HG02970 (cell line): ENCODE measurements around the gene RHOV.

ENCODE experiments used
- ATAC-seq: cut with Tn5 transposase; IDR thresholded peaks from one replicate; pipeline ENCODE4 v1.9.1; 2021; ENCODE audit warnings: mild to moderate bottlenecking, moderate library complexity, moderate number of reproducible peaks; ENCODE audit not compliant: unreplicated experiment, low FRiP score

Gene RHOV

DNA sequence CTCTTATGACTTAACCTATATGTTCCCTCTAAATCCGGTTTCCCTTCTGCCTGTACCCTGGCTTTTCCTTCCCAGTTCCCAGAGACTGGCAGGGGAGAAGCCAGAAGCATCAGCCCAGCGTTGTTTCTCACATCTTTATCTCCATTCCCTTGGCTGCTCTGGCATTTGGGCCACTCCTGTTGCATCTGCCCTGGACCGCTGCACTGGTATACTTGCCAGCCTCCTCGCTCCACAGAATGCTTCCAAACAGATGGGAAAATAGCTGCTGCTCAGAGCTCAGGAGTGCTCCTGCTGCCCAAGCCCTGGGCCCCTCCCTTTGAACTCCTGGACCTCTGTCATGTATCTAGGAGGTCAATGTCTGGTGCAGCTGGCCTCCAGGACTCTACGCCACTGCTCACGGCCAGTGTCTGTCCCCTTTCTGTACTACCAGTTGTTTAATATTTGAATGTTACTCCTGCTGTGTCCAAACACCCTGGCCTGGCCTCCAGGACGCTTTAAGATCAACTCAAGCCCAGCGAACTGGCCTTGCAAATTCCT is 23.4 kb downstream of the RHOV start:
- no peak for ATAC-seq

DNA sequence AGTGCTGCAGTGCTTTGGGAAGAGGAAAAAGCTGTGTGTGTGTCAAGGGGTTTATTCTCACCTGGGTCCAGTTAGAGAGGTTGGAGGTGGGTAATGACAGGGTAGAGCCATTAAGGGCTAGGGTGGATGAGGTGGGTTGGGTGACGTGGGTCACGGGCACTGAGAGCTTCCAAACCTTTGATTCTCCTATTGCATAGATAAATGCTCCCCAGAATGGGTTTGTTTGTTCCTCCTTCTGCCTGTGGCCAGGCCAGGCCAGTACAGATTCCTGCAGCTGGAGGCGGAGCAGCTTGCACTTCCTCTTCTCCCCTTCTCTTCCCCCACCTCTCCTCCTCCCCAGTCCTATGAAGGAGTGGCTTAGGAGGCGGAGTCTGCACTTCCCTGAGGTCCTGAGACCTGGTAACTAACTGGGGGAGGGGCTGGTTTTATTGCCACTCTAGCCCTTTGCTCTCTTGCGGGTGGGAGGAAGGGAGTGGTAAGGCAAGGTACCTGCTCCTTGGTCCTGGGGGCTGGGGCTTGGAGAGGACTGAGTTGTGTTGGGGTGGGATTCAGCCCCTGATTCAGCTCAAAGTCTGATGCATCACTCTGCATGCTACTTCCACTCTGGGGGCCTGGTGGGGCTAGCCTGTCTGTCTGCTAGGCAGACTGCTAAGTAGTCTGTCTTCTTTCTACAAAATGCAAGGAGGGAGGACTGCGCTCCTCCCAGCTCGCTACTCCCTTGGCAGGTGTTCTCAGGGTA is 26.6 kb downstream of the RHOV start:
- ATAC-seq: no peak

DNA sequence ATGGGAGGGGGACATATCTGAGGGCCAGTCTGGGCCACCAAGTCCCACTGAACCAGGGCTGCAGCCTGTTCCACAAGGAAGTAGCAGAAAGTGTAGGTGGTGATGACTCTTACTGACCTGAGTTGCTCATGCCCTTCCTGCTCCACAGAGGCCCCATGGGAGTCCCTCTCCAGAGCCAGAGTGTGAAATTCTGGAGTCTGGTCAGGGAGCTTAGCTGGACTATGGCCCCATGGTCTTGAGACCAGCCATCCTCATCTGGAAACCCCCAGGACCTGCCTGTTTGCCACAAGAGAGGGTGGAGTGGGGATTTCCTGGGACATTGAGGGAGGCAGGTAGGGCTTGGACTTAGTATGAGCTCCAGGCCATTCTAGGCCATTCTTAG is 27.2 kb downstream of the RHOV start:
- no peak for ATAC-seq

DNA sequence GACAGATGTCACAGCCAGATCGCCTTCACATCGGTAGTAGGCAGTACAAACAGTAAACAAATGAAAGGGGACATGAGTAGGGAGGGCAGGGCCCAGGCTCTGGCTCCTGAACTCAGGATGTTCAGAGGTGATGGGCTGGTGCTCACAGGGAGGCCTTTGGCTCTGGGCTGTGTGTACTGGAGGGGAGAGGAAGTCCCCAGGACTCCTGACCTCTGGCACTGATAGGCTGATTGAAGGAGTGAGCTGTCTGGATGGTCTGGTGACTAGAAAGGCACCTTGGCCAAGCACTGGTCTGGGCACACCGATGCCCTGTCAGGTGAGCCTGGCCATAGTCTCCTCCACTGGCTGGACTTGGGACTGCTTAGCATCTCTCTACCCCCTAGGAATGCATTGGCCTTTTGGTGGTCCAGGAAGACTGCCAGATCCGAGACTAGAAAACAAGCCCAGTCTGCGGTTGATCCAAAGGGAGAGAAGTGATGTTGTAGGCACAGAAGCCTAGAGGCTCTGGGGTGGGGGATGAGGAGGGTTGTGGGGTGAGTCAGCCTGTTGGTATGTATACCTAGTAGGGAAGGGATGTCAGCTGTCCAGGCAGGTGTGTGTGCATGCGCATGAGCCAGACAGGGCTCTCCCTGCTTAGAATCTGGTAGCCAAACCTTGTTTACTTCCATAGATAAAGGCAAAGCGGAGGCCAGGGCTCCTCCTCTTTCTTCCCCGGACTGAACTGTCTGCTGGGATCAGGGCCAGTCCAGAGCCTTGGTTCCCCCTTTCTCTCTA is 28.3 kb downstream of the RHOV start:
- ATAC-seq: no peak

DNA sequence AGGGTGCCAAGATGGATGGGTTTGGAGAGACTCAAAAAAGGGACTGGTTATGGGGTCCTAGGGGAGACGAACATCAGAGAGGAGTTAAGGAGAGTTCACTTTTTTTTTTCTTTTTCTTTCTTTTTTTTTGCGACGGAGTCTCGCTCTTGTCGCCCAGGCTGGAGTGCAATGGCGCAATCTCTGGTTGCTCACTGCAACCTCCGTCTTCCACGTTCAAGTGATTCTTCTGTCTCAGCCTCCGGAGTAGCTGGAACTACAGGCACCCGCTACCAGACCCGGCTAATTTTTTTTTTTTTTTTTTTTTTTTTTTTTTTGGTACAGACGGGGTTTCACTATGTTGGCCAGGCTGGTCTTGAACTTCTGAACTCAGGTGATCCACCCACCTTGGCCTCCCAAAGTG is 29.0 kb downstream of the RHOV start:
- no peak for ATAC-seq

DNA sequence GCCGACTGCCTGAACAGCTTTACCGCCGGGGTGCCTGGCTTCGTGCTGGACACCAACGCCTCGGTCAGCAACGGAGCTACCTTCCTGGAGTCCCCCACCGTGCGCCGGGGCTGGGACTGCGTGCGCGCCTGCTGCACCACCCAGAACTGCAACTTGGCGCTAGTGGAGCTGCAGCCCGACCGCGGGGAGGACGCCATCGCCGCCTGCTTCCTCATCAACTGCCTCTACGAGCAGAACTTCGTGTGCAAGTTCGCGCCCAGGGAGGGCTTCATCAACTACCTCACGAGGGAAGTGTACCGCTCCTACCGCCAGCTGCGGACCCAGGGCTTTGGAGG is 29.4 kb downstream of the RHOV start:
- no peak for ATAC-seq

DNA sequence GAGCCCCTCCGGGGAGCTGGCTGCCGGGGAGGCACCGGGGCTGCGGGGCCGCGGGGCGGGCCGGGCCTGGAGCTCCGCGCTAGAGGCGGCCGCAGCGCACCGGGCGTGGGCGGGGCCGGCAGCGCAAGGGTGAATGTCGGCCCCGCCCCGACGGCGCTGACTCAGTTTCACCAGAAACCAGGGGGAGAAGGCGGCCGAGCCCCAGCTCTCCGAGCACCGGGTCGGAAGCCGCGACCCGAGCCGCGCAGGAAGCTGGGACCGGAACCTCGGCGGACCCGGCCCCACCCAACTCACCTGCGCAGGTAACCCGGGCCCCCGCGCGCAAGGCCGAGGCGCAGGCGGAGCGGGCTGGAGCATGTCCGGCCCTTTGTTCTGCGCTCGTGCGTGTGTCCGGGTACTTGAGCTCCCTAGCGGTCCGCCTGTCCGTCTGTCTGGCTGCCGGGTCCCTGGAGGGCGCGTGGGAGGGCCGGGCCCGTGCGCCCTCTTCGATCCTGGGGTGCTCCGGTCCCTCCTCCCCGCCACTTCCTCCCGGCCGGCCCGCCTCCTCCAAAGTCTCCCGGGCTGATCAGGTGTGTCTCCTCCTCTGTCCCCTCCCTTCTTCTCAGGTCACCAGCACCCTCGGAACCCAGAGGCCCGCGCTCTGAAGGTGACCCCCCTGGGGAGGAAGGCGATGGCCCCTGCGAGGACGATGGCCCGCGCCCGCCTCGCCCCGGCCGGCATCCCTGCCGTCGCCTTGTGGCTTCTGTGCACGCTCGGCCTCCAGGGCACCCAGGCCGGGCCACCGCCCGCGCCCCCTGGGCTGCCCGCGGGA is 29.9 kb downstream of the RHOV start, which contains the start of gene SPINT1:
Gene SPINT1, plus strand, starts transcription at position 164 of the 811 bp plus-strand sequence. Its CDS starts 507 bp downstream, at position 671.
- ATAC-seq: no peak

DNA sequence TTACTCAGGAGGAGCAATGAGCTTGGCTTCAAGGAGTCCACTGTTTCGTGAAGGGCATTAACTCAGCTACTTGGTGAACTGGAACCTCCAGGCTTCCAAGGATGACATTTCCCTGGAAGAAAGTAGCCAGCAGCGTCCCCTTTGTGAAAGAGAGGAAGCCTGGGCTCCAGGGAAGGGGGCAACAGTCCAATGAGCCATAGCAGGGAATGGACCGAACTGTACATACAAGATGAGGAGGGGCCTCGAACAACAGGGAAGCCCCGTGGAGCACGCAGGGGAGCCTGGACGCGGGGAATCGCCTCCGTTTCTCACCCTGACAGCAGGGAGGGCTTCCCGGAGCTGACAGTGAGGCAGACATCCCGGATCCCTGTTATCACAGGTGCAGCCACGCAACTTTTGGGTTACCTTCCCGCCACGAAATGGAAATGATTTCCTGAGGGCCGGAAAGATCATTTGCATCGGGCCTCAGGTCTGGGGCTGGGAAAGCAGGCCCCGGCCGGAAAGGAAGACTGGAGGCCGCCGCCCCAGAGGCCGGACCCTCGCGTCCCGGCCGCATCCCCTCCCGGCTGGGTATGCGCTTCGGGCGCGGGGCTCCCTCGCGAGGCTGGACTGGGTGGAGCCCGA is 30.7 kb downstream of the RHOV start:
- no peak for ATAC-seq

DNA sequence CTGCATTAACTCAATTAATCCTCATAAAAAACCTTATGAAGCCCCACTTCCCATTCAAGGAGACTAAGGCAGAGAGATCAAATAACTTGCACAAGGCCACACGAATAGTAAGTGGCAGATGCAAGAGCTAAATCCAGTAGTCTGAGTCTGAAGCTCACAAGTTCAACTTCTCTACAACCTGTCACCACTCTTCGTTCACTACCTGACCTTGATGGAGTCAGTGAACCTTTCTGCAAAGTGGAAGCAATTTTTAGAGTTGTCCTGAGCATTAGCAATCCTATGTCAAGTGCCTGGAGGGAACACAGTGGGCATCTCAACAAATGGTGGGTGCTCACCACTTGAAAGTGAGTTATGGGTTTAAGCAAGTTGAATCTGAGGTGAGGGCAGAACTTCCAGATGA is 32.3 kb downstream of the RHOV start:
- ATAC-seq: no peak

DNA sequence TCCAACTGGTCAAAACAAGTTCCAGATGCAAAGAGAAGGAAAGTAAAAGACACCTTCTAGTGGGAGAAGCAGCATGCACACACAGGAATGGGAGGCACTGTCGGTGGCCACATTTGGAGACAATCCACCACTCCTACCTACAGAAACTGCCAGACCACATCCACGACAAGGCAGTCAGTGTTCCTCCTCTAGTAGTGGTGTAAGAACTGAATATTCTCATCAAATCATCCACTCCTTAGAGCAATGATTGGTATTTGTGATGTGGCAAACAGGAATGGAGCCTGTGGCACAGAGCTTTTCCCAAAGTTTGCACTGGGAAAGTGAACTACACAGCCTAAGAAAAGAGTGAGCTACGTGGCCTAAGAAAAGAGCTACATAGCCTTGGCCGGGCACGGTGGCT is 35.3 kb downstream of the RHOV start:
- no peak for ATAC-seq

DNA sequence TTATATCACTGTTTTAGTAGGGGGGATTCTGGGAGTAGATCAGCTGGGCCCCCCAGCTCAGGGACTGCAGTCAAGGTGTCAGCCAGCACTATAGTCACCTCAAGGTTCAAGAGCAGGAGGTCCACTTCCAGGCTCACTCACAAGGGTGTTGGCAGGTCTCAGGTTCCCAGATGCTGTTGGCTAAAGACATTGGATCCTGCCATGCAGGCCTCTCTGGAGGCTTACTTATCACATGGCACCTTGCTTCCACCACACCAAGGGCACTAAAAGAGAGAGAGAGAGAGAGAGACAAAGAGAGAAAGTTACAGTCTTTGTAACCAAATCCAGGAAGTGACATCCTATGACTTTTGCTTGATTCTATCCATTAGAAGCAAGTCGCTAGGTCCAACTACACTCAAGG is 38.0 kb downstream of the RHOV start:
- ATAC-seq: no peak

DNA sequence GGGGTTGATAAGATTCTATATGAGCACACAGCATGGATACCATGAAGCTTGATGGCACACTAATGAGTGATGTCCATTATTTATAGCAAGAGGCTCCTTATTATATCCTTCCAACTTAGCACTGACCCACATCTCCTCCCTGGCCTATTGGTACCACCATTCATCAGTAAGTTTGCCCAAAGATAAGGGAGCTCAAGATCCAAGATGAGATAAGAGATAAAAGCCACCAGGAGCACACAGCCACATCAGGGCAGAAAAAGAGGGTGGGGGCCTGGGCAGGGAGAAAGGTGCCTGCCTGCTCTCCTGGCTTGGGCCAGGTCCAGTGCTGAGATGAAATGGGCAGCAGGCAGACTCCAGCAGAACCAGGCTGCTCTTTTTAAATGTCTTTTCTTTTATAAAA is 41.1 kb downstream of the RHOV start:
- ATAC-seq: no peak

DNA sequence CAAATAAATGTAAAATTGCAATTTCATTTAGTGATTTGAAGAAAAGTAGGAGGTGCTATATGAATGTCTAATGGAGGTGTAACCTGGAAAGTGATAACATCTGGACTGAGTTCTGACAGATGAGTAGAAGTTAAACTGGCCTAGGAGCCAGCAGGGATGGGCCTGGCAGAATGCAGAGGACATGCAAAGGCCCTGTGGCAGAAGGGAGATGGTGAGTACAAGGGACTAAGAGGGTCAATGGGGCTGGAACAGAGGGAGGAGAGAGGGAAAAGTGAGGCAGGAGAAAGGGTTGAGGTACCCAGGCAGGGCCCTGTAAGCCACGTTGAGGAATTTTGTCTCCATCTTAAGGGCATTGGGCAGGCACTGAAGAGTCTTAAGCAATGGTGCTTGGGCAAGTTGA is 42.2 kb downstream of the RHOV start:
- ATAC-seq: no peak

DNA sequence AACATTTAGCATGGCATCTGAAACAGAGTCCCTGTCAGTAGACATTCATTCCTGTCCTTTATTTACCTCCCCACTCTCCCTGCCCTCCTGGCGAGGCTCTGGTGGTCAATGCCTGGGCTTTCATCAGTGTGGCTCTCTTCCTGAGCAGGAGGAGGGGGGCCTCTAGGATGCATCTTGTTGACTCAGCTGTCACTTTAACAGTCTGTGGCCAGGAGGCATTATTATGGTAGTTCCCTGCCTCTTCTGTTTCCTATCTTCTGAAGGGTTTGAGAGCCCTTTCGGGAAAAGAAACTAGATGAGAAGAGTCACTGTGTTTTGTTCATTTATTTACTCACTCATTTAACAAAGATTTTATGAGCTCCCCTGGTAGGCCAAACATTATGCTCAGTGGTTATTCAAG is 43.1 kb downstream of the RHOV start:
- no peak for ATAC-seq

DNA sequence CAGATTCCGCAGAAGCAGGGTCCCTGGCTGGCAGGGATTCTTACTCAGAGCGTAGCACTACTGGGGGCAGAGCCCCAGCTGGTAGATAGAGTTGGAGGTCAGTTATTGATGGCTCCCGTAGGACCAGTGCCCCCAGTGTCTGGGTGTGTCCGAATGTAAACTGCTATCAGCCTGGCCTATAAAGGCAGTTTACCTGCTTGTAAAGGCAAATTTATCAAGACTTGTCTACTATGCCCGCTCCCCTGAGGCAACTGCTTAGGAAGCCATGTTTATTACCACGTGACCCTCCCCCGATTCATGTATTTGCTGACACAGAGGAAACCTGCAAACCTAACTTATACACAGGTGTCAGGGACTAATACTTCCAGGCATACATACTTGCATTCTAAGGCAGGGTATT is 44.9 kb downstream of the RHOV start:
- ATAC-seq: no peak

DNA sequence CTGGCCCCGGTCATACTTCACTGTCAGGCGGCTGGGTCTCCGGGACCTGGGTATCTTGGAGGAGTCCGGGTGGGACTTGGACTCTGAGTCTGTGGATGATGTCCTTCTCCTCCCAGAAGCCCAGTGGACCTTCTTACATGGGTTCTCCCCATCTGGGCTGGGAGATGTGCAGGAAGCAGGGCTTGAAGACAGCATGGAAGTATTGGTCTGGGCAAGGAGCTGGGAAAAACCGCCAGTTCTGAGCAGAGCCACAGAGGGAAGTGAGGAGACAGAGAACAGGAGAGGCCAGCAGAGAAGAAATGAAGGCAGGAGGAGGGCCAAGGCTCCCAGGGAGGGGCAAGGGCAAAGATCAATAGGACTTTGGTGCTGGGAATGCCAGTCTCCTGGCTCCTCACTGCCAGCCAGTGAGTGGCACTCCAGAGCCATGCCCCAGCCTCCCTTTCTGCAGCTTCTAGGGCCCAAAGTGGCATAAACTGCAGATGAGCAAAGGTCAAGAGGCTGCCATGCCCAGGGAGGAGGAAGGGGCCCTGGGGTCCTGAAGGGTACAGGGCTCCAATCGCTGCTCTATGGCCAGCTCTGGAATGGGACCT is 45.5 kb downstream of the RHOV start, which contains the start of gene PPP1R14D:
Gene PPP1R14D, minus strand, starts transcription at position 262 of the 590 bp plus-strand sequence. Its CDS starts 67 bp downstream, at position 195.
- no peak for ATAC-seq

DNA sequence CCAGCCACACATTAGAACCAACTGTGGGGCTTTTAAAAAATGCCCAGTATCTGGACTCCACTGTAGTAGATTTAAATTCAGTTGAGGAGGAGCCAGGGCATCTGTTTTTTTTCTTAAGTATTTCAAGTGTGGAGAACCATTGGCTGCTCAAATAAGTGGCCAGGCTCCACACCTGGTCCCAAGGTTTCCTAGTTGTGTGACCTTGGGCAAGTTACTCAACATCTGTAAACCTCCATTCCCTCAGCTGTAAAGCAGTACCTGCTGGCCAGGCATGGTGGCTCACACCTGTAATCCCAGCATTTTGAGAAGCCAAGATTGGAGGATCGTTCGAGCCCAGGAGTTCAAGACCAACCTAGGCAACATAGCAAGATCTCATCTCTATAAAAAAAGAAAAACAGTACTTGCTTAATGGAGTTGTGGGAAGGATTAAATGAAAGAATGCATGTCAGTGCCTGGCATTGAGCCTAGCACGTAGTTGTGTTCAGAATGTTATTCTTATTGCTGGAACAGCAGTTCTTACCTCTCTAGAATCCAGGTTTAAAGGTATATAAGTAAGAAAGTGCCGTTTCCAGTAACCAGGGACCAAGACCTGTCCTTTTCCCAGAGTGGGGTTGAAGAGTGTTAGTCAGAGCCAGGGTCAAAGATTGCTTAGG is 47.5 kb downstream of the RHOV start:
- no peak for ATAC-seq

DNA sequence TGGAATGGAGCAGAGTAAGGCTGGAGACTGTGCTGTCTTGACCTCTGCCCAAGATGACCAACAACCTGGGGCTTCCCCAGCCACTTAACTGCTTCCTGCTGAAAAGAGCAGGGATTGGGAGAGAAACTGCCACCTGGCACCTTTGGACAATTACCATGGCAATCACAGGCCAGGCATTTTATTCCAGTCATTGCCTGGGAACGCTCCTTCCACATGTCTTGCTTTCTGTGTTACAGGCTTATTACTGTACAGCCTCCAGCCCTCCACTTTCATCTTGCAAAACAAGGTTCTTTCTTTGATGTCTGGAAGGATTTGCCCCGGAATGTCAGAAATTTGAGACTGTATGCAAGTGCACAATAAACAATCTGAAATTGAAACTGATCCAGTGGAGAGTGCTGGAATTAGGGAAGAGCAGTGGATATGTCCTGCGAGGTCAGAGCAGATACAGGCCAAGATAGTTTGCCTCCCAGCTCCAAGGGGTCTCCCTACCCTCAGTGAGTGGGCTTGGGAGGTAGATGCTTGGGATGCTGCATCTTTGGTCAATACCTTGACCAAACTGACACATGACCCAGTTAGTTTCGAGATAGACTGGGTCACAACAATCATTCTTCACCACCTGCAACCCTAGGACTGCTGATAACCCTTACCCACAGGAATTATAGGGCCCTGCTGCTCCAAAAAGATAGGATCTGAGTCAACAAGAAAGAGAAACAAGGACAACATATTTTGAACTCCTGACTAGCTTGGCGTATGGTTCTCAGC is 48.2 kb downstream of the RHOV start:
- no peak for ATAC-seq
